ENCODE data around the gene KIAA0319L. TPM values are rescaled to one million over a fixed set of nuclear protein-coding genes. Genes with fewer than 3 reads are reported as not detected.

Gene KIAA0319L
- total RNA-seq, 4 donors from 2014 or later: 28.5 to 35.7 (median 32.7) TPM

DNA sequence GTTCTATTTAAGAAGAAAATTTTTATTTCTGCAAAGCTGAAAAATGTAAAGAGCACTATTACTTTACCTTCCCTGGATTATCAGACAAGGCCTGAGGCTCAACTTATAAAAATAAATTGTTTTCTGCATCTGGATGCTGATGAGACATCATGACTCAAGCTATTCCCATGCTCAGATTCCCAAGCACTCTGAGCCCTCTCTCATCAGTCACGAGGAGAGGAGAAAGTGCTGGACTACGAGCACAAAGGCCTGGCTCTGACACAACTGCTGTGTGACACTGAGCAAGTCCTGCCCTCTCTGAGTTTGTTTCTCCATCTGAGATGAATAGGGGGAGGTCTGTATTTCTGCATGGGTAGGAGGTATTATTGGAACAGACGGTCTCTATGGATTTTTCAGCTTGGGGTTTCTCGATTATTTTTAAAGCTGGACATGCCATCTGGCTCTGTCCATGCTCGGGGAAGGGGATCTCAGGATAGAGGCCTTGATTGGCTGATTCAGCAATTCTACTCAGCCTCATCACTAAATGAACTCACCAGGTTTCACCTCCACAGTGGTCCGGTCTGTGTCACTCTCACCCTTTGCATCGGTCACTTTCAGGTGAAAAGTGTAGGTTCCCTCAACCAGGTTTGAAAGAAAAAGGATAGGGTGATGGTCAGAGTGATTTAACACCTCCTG lies 107.7 kb downstream of the KIAA0319L start:
- DNase-seq (ENCODE audit: extremely low spot score): no peak
- WGBS: 93% methylated on average over 7 of the region's 7 CpGs

DNA sequence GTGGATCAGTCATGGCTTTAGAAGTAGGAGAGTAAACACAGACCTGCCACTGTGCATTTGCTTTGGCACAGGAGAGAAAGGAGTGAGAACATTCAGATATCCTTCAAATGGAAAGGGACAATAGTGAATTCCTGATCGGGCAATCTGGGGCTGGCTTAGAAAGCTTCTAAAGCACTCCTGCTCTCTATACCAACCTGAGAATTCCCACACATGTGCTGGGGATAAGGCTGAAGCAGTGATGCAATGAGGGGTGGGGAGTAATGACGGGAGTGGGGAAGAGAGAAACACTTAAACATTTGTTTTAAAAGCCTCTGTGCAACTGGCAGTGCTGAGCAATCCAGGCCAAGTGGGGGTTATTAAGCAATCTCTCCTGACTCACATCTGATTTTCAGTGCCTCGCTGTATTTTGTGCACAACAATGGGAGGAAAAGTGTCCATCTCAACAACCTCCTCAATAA lies 108.8 kb downstream of the KIAA0319L start:
- peaks cover 33 to 81% (median 69%) of the 10 kb centered on the region in 4 donors for H3K36me3 ChIP-seq
- no peak for DNase-seq (ENCODE audit: extremely low spot score)
- H3K9me3 ChIP-seq: no peaks in the 10 kb centered on the region
- no peaks in the 10 kb centered on the region for H3K27me3 ChIP-seq
- WGBS: 86% methylated on average over 3 of the region's 3 CpGs
- H3K4me1 ChIP-seq: peaks cover 27 to 29% (median 27%) of the 10 kb centered on the region in 4 donors
- intact Hi-C loops (cut with DNase I): no loop called here
- no peak overlapping the region for H3K27ac ChIP-seq (replicated peaks in 1 of 4)
- TF ChIP-seq, protein P1, sequence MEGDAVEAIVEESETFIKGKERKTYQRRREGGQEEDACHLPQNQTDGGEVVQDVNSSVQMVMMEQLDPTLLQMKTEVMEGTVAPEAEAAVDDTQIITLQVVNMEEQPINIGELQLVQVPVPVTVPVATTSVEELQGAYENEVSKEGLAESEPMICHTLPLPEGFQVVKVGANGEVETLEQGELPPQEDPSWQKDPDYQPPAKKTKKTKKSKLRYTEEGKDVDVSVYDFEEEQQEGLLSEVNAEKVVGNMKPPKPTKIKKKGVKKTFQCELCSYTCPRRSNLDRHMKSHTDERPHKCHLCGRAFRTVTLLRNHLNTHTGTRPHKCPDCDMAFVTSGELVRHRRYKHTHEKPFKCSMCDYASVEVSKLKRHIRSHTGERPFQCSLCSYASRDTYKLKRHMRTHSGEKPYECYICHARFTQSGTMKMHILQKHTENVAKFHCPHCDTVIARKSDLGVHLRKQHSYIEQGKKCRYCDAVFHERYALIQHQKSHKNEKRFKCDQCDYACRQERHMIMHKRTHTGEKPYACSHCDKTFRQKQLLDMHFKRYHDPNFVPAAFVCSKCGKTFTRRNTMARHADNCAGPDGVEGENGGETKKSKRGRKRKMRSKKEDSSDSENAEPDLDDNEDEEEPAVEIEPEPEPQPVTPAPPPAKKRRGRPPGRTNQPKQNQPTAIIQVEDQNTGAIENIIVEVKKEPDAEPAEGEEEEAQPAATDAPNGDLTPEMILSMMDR (IDR thresholded peaks at IDR 0.05): no peak
- TF ChIP-seq POLR2A (IDR thresholded peaks at IDR 0.05; ENCODE audit: low read depth) (no peak), EP300 (IDR thresholded peaks at IDR 0.05) (no peak), POLR2AphosphoS5 (IDR thresholded peaks at IDR 0.05) (no peak)
- no peak overlapping the region for H3K4me3 ChIP-seq

More for the DNA sequence above, 107.7 kb downstream of the KIAA0319L start:
- no peaks in the 10 kb centered on the region for H3K9me3 ChIP-seq
- peaks cover 25 to 81% (median 67%) of the 10 kb centered on the region in 4 donors for H3K36me3 ChIP-seq
- H3K4me1 ChIP-seq: peaks cover 27 to 37% (median 29%) of the 10 kb centered on the region in 4 donors
- TF ChIP-seq, protein P1 (IDR thresholded peaks at IDR 0.05): no peak
- TF ChIP-seq EP300 (IDR thresholded peaks at IDR 0.05) (no peak), POLR2AphosphoS5 (IDR thresholded peaks at IDR 0.05) (no peak), POLR2A (IDR thresholded peaks at IDR 0.05; ENCODE audit: low read depth) (no peak)
- H3K27me3 ChIP-seq: no peaks in the 10 kb centered on the region
- intact Hi-C loops (cut with DNase I): loop anchor here (2.0 kb wide), 2 partner anchors 115 to 277 kb away; no protein-coding TSS in a partner anchor
- H3K27ac ChIP-seq (replicated peaks in 1 of 4): no peak overlapping the region
- no peak overlapping the region for H3K4me3 ChIP-seq

DNA sequence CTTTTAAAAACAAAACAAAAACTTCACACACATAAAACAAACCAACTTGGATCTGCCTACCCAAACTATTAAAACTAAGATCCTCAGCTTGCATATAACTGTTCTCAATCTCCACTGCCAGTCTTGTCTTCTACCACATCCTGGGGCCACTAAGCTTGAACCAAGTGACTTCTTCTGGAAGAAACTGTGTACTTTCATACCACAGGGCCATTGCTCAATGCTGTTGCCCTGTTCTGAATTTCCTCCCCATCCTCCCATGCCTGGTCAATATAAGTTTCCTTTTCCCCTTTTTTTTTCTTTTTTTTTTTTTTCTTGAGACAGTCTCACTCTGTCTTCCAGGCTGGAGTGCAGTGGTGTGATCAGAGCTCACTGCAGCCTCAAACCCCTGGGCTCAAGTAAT lies 109.9 kb downstream of the KIAA0319L start:
- no peaks in the 10 kb centered on the region for H3K27me3 ChIP-seq
- H3K9me3 ChIP-seq: no peaks in the 10 kb centered on the region
- no peak for DNase-seq (ENCODE audit: extremely low spot score)
- H3K4me3 ChIP-seq: no peak overlapping the region
- H3K36me3 ChIP-seq: peaks cover 39 to 85% (median 73%) of the 10 kb centered on the region in 4 donors
- no peak overlapping the region for H3K27ac ChIP-seq (replicated peaks in 1 of 4)
- TF ChIP-seq EP300 (IDR thresholded peaks at IDR 0.05) (no peak), POLR2AphosphoS5 (IDR thresholded peaks at IDR 0.05) (no peak), POLR2A (IDR thresholded peaks at IDR 0.05; ENCODE audit: low read depth) (no peak)
- TF ChIP-seq, protein P1 (IDR thresholded peaks at IDR 0.05): no peak
- intact Hi-C loops (cut with DNase I): no loop called here
- H3K4me1 ChIP-seq: peaks cover 16 to 18% (median 17%) of the 10 kb centered on the region in 4 donors

DNA sequence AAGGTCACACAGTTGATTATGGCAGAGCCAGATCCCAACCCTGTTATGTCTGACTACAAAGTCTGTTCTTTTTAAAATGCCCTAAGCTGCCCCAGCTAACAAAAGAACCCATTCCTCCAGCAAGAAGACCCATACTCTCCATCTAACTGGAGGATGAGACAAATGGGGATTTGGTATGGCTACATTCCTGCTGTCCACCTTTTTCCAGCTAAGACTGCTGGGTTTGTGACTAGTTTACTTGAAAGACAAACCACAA lies 112.8 kb downstream of the KIAA0319L start:
- TF ChIP-seq, protein P1 (IDR thresholded peaks at IDR 0.05): no peak
- TF ChIP-seq EP300 (IDR thresholded peaks at IDR 0.05) (no peak), POLR2A (IDR thresholded peaks at IDR 0.05; ENCODE audit: low read depth) (no peak), POLR2AphosphoS5 (IDR thresholded peaks at IDR 0.05) (no peak)
- Histone ChIP-seq H3K9me3 (no peaks in the 10 kb centered on the region), H3K4me3 (no peak overlapping the region), H3K36me3 (peaks cover 56 to 100% (median 90%) of the 10 kb centered on the region in 4 donors), H3K27ac (replicated peaks in 1 of 4) (no peak overlapping the region), H3K4me1 (no peaks in the 10 kb centered on the region), H3K27me3 (no peaks in the 10 kb centered on the region)
- intact Hi-C loops (cut with DNase I): no loop called here
- DNase-seq (ENCODE audit: extremely low spot score): peak; percentile 68

Measured in esophagus muscularis mucosa (tissue), 4 donors.